HEK293T (cell line): ENCODE data around the gene SPTLC3.

Experiments
- BHLHE40 ChIP-seq: fragments of 450-650 bp; IDR thresholded peaks from 2 replicates; pipeline ENCODE4 v1.6.1; 2016; ENCODE audit warnings: mild to moderate bottlenecking, moderate library complexity, borderline replicate concordance
- CTBP1 ChIP-seq: fragments of 450-650 bp; IDR thresholded peaks from 2 replicates; pipeline ENCODE4 v1.6.1; 2016; ENCODE audit warnings: borderline replicate concordance
- FOXA1 ChIP-seq: fragments of 450-650 bp; IDR thresholded peaks from 2 replicates; pipeline ENCODE4 v1.6.1; 2016; ENCODE audit warnings: mild to moderate bottlenecking
- FOXK2 ChIP-seq: fragments of 450-650 bp; IDR thresholded peaks from 2 replicates; pipeline ENCODE4 v1.6.1; 2016; ENCODE audit warnings: mild to moderate bottlenecking
- FOXM1 ChIP-seq: fragments of 450-650 bp; IDR thresholded peaks from 2 replicates; pipeline ENCODE4 v1.6.1; 2017; ENCODE audit warnings: mild to moderate bottlenecking, borderline replicate concordance
- L3MBTL2 ChIP-seq: fragments of 450-650 bp; conservative IDR thresholded peaks from 2 replicates; pipeline ENCODE4 v1.6.1; 2016; ENCODE audit warnings: mild to moderate bottlenecking
- LEF1 ChIP-seq: fragments of 450-650 bp; IDR thresholded peaks from 2 replicates; pipeline ENCODE4 v1.6.1; 2017; ENCODE audit warnings: mild to moderate bottlenecking, borderline replicate concordance
- NFRKB ChIP-seq: fragments of 450-650 bp; IDR thresholded peaks from 2 replicates; pipeline ENCODE4 v1.6.1; 2016; ENCODE audit warnings: mild to moderate bottlenecking, moderate library complexity
- PKNOX1 ChIP-seq: fragments of 450-650 bp; IDR thresholded peaks from 2 replicates; pipeline ENCODE4 v1.6.1; 2016
- TARDBP ChIP-seq: fragments of 450-650 bp; IDR thresholded peaks from 2 replicates; pipeline ENCODE4 v1.6.1; 2016

GRCh38 chr20:13062789-13063188 is 54.0 kb downstream of the SPTLC3 start:
- TF ChIP-seq PKNOX1 (no peak), TARDBP (no peak), FOXK2 (no peak), LEF1 (no peak), FOXA1 (no peak), NFRKB (no peak), CTBP1 (no peak), BHLHE40 (no peak), FOXM1 (no peak), L3MBTL2 (no peak)
